GM19043 (cell line): ENCODE data around the gene METAP2.

Experiments used
- ATAC-seq: cut with Tn5 transposase; IDR thresholded peaks from one replicate; pipeline ENCODE4 v1.9.1; 2021; ENCODE audit warnings: low read depth; ENCODE audit not compliant: unreplicated experiment

Gene METAP2

GRCh38 chr12:95547522-95548055, 73.6 kb downstream of the METAP2 start:
- ATAC-seq: no peak

DNA sequence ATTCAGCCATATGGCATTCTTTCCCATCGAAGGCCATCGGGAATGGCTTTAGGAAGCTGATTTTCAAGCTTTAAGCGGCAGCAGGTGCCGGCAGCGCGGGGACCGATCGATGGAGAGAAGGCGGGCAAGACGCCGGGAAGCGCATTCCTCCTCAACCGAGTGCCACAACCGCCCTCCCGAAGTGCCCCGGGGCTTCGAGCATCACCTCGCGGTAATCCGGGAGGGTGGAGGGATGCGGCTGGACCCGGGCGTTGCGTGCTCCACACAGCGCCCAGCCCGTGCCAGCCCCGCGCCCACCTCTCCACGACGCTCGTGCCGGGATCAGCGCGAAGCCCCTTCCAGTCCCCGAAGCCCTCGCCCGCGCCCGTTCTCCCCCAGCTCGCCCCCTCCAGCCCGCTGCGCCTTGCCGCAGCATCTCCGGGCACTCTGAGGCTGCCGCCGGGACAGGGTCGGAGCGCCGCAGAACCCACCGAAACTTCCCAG, 74.1 kb downstream of the METAP2 start:
- no peak for ATAC-seq

DNA sequence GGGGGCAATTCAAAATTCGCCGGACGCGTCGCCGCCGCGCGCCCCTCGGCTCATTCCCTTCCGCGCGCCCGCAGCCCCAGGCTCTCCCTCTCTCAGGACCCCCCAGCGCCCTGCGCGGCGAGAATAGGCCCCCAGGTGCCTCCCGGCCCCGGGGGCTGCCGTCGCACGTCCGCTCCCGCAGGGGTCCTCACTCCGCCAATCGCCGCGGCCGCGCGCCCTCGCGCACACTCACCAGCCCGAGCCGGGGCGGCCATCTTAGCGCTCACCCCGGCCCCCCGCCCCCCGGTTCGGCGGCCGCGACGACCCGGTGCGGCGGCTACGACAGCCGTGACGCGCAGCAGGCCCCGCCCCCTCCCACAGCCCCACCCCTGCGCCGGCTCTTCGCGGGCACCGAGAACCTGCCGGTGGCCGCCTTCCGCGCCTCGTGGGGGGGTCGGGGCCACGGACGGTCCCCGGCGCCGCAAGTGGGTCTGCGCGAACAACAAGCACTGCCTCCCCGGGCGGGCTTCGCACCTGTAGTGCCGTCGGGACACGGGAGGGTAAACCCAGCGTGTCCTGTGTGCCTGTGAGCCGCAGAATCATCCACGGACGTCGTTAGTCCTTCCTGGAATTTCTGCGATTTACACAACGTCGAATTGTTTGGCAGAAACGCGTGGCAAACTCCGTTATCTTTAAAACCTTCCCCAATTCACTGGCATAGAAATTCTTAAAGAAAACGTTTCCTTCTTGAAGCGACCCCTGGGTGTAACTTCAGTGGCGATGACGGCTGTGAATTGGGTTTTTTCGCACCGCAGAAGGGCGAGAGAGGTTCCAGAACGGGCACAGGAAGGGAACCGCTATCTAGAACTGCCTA, 74.8 kb downstream of the METAP2 start:
- ATAC-seq: no peak

DNA sequence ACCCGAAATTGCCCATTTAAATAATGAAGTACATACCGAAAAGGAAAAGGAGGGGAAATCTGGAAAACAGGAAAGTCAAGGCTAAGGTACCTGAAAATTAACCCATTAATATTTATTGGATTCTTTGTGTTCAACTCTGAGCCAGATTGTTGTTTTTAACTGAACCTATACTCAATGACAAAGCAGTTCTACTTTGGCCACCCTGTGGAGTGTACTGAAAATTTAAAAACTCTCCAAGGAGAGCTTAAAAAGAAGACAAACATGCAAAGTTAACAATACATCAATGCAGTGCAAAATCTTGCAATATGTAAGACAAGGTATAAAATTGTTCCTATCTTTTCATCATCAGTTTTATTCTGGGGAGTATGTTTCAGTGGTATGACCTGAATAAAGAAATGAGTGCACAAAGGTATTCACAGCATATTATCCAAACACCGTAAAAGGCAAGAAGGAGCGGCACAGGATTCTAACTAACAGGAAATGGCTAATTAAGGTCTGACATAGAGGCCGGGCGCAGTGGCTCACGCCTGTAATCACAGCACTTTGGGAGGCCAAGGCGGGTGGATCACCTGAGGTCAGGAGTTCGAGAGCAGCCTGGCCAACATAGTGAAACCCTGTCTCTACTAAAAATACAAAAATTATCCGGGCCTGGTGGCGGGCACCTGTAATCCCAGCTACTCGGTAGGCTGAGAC, 75.6 kb downstream of the METAP2 start:
- ATAC-seq: no peak

DNA sequence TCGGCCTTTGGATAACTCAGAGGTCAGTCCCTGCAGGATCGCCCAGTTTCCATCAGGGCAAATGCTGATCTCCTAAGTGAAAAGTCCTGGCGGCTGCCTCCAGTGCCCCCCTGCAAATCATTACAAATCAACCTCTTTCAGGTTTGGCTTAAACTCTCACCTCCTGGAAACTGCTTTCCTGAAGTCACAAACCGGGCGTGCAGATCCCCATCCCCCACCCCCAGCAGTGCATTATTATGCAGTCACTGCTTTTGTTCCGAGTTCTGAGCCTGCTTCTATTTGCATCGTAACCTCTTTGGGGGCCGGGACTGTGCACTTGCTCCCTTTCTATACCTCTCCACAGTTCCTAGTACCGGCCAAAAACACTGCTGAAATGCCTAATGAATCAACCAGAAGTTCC, 77.4 kb downstream of the METAP2 start, which contains the start of gene USP44:
Gene USP44, minus strand, starts transcription at position 172 of the 400 bp plus-strand sequence. CDS start 17,220 bp downstream, outside the sequence.
- ATAC-seq: no peak

DNA sequence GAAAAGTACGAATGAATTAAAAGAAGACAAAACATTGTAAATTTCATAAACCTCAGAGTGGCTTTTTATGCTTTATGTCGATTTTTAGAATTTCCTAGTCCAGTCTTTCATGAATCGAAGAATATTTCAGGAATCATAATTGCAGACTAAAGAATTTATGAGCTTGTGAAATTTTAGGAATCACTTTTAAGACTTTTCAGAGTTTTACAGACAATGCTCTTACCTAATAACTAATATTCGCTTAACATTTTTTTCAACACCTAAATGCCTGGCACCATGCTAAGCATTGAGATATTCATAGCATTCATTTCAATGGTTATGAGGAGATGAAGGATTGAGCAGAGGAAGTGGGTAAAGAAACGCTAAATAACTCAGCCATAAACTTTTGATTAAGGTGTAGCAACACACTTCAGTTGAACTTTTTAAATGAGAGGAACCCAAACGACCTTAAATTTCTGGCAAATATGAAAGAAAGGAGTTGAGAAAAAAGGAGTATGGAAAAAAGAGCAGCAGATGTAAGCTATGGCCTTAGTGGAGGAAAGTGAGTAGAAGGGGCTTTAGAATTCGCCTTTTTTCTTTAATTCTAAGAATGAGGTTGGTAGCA, 78.1 kb downstream of the METAP2 start:
- no peak for ATAC-seq

GRCh38 chr12:95553197-95553943, 79.4 kb downstream of the METAP2 start:
- ATAC-seq: no peak

DNA sequence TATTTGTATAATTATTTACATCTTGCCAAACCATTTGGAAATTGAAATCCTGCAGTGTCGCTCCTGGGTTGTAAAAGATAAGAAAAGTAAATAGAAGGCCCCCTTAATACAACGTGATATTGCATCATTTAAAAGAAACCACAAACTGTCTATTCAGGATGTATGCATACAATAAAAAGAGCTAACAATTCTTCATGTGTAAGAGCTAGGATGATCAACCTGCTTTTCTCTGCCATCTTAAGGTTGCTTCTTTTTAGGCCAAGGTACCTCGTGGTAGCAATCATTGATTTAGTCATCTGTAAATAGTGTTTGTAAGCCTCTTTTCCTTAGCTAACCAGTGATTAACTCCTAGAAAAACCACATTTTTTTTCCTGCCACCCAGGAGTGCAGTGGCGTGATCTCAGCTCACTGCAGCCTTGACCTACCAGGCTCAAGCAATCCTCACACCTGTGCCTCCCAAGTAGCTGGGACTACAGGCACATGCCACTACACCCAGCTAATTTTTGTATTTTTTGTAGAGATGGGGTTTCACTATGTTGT, 80.7 kb downstream of the METAP2 start:
- no peak for ATAC-seq

- no peak for ATAC-seq
Measured at GRCh38 chr12:95557625-95558024, 83.7 kb downstream of the METAP2 start.
